ENCODE results near the gene UBXN11.

DNA sequence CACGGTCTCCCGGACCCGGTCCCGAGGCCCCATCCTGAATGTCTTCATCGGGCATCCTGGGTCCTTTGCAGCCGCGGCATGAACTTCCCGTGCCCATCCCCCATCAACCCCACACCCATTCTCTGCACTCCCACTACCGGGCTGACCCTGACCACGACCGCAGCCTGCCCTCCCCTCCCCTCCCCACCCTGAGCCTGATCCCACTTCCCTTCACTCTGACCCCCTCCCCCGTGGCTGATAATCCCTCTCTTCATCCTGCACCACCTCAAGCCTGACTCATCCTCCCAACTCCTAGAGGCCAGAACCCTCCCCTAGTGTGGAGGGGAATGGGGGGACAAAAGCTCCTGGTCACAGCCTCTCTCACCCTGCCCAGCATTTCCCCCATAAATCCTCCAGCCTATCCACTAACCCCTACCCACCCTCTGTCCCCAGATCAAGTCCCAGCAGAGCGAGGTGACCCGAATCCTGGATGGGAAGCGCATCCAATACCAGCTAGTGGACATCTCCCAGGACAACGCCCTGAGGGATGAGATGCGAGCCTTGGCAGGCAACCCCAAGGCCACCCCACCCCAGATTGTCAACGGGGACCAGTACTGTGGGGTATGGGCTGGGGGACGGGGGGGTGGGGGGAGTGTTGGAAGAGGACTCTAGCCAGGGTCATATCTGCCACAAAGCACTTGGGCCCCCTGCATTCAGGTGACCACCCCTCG is 25.9 kb downstream of the UBXN11 start:
- TF ChIP-seq POLR2A (IDR thresholded peaks at IDR 0.05; ENCODE audit: low read depth) (no peak), POLR2AphosphoS5 (IDR thresholded peaks at IDR 0.05) (no peak), EP300 (IDR thresholded peaks at IDR 0.05) (no peak)
- TF ChIP-seq, protein P1, sequence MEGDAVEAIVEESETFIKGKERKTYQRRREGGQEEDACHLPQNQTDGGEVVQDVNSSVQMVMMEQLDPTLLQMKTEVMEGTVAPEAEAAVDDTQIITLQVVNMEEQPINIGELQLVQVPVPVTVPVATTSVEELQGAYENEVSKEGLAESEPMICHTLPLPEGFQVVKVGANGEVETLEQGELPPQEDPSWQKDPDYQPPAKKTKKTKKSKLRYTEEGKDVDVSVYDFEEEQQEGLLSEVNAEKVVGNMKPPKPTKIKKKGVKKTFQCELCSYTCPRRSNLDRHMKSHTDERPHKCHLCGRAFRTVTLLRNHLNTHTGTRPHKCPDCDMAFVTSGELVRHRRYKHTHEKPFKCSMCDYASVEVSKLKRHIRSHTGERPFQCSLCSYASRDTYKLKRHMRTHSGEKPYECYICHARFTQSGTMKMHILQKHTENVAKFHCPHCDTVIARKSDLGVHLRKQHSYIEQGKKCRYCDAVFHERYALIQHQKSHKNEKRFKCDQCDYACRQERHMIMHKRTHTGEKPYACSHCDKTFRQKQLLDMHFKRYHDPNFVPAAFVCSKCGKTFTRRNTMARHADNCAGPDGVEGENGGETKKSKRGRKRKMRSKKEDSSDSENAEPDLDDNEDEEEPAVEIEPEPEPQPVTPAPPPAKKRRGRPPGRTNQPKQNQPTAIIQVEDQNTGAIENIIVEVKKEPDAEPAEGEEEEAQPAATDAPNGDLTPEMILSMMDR (IDR thresholded peaks at IDR 0.05), result no peak

All from esophagus muscularis mucosa (tissue), 4 donors.